GM12864 (cell line): Measurements from ENCODE around the gene ARL14EPL.
A peak's percentile ranks its signal among the peaks of the same experiment; 100 is the strongest.

Experiments used
- DNase-seq: peaks from one replicate; pipeline ENCODE4 v3.0.0-alpha.2; 2011; ENCODE audit warnings: low read depth
- H3K4me3 ChIP-seq: 2 replicates; pipeline ENCODE4 v1.5.1; 2011; ENCODE audit warnings: mild to moderate bottlenecking, low read depth, low read length, control low read depth
- CTCF ChIP-seq: IDR thresholded peaks from 2 replicates; pipeline ENCODE4 v1.5.1; 2011; ENCODE audit warnings: low read depth, mild to moderate bottlenecking, moderate library complexity, low read length, control low read depth, inconsistent platforms; ENCODE audit errors: missing control alignments

ARL14EPL gene

GRCh38 chr5:116025866-116026265 lies 6.4 kb upstream of the ARL14EPL start:
- no peak for DNase-seq
- H3K4me3 ChIP-seq, result no peak overlapping the region
- no peak for TF ChIP-seq CTCF

DNA sequence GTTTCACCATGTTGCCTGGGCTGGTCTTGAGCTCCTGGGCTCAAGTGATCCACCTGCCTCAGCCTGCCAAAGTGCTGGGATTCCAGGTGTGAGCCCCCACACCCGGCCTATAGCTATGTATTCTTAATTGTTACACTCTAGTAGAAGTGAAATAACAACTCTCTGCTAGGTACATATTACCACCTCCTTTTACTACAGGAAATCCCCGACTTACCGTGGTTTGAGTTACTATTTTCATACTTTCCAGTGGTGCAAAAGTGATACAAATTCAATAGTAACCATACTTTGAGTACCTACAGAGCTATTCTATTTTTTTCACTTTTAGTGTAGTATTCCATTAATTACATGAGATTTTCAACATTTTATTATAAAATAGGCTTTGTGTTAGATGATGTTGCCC lies 719 bp downstream of the ARL14EPL start:
- H3K4me3 ChIP-seq, result no peak overlapping the region
- DNase-seq, result no peak
- TF ChIP-seq CTCF, result no peak

- no peak for TF ChIP-seq CTCF
- no peak overlapping the region for H3K4me3 ChIP-seq
- no peak for DNase-seq
Observed at GRCh38 chr5:116035123-116035522, 2.9 kb downstream of the ARL14EPL start.

GRCh38 chr5:116037236-116037822 lies 5.1 kb downstream of the ARL14EPL start:
- TF ChIP-seq CTCF, result peak; percentile 18

GRCh38 chr5:116038817-116039216 lies 6.5 kb downstream of the ARL14EPL start:
- no peak overlapping the region for H3K4me3 ChIP-seq

More at GRCh38 chr5:116037236-116037822, 5.1 kb downstream of the ARL14EPL start:
- DNase-seq, result no peak
- no peak overlapping the region for H3K4me3 ChIP-seq

GRCh38 chr5:116042375-116042774 lies 10.1 kb downstream of the ARL14EPL start:
- DNase-seq, result no peak
- H3K4me3 ChIP-seq, result no peak overlapping the region
- no peak for TF ChIP-seq CTCF

More at GRCh38 chr5:116038817-116039216, 6.5 kb downstream of the ARL14EPL start:
- TF ChIP-seq CTCF, result no peak
- DNase-seq, result peak; percentile 34

DNA sequence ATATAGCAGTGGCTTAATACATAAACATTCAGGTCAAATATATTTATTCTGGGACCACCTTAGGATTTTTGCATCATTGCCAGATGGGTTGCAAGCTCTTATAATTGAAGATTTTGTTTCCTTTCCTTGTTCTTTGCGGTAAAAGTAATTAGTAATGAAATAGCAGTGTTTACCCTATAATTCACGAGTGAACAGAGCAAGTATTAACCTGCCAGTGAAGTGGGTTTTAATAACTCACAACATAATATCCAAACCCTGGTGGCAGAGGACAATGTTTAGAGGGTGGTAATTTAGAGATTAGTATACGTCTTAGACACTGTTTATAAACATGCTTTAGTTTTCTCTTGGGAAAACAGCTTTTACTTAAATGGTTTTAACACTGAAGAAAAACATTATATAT lies 11.8 kb downstream of the ARL14EPL start:
- H3K4me3 ChIP-seq, result no peak overlapping the region
- TF ChIP-seq CTCF, result no peak
- DNase-seq, result no peak
